GM23248 (cell line): Measurements from ENCODE around the gene CELSR3.

Experiments used
- EZH2 ChIP-seq: fragments of 200-600 bp; sonication (generic); IDR thresholded peaks from 2 replicates; pipeline ENCODE4 v1.6.1; 2018; ENCODE audit warnings: antibody characterized with exemption, mild to moderate bottlenecking; ENCODE audit not compliant: insufficient read depth, poor library complexity, severe bottlenecking
- EZH2phosphoT487 ChIP-seq: fragments of 200-600 bp; sonication (generic); IDR thresholded peaks from 2 replicates; pipeline ENCODE4 v1.6.1; 2018; ENCODE audit warnings: antibody characterized with exemption, moderate library complexity, mild to moderate bottlenecking, low read depth; ENCODE audit not compliant: insufficient read depth

DNA sequence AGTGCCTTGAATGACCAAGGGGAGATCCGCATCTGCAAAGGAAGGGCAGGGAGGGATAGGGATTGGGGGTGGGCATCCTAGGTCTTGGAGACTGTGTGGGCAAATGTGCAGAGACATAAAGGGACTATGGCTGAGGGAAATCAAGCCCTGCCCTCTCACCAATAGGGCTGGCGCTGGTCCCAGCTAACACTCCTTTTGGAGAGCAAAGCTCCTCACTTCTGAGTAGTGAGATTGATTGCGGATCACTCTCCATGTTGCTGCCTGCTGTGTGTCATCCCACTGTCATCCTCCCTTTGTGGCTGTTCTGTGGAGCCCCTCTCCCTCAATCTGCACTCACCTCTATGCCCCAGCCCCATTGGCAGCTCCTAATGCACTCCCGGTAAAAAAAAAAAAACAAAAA, 2.2 kb upstream of the CELSR3 start:
- TF ChIP-seq EZH2: no peak
- no peak for TF ChIP-seq EZH2phosphoT487
